Gastrocnemius medialis (tissue), 4 donors: ENCODE results near the gene SF3B3. TPM values are rescaled to one million over a fixed set of nuclear protein-coding genes. Genes with fewer than 3 reads are reported as not detected.

ENCODE experiments used
- ATAC-seq, 2 donors: fragments of 150-250 bp; one replicate each; pipeline ENCODE4 v1.9.1; 2016
- DNase-seq, 2 donors: peaks; one replicate each; pipeline ENCODE4 v3.0.0-alpha.2; 2019
- H3K27ac ChIP-seq, 4 donors: fragments of 200-600 bp; sonication (generic); 1 replicate in 1 of 4; 2 replicates in 3 of 4; pipeline ENCODE4 v1.5.1; 2016 to 2018; ENCODE audit warnings: mild to moderate bottlenecking in 2 of 4, moderate library complexity in 1 of 4
- H3K27me3 ChIP-seq, 3 donors: fragments of 200-600 bp; sonication (generic) in 2 of 3; 1 replicate in 1 of 3; 2 replicates in 2 of 3; pipeline versions ENCODE4 v1.5.1 to v1.6.0; 2016 to 2019; ENCODE audit warnings: mild to moderate bottlenecking in 1 of 3, moderate library complexity in 1 of 3
- H3K36me3 ChIP-seq, 2 donors: fragments of 200-600 bp; sonication (generic) in 1 of 2; one replicate each; pipeline ENCODE4 v1.5.1; 2017 to 2018
- H3K4me1 ChIP-seq, 2 donors: fragments of 200-600 bp; sonication (generic) in 1 of 2; one replicate each; pipeline ENCODE4 v1.5.1; 2016 to 2017; ENCODE audit warnings: mild to moderate bottlenecking in 2 of 2
- H3K4me3 ChIP-seq, 4 donors: fragments of 200-600 bp; sonication (generic) in 3 of 4; 1 replicate in 1 of 4; 2 replicates in 3 of 4; pipeline ENCODE4 v1.5.1; 2016 to 2019; ENCODE audit warnings: mild to moderate bottlenecking in 2 of 4
- H3K9me3 ChIP-seq, 3 donors: fragments of 200-600 bp; sonication (generic) in 2 of 3; 1 replicate in 1 of 3; 2 replicates in 2 of 3; pipeline ENCODE4 v1.5.1; 2016 to 2019
- CTCF ChIP-seq, 5 experiments: fragments of 450-650 bp in 3 of 5; fragments of 200-600 bp in 2 of 5; sonication (generic) in 2 of 5; IDR thresholded peaks in 4 of 5; conservative IDR thresholded peaks in 1 of 5; 1 replicate in 4 of 5; 2 replicates in 1 of 5; pipeline ENCODE4 v1.5.1; 2016 to 2019; ENCODE audit warnings: antibody characterized with exemption in 5 of 5, mild to moderate bottlenecking in 3 of 5, moderate library complexity in 3 of 5
- POLR2A ChIP-seq, 2 donors: fragments of 450-650 bp; IDR thresholded peaks; one replicate each; pipeline ENCODE4 v1.6.1; 2017; ENCODE audit warnings: antibody characterized with exemption in 2 of 2, mild to moderate bottlenecking in 2 of 2, moderate library complexity in 2 of 2
- in situ Hi-C, 4 donors: fragments of 200-750 bp; cut with MboI; loops; one replicate each; pipeline versions ENCODE4 v1.15.0 to v1.8.0; 2017; ENCODE audit warnings: low sequenced_read_pairs in 4 of 4
- intact Hi-C: fragments of 100-400 bp; cut with DNase I; formaldehyde crosslinking; loops from one replicate; pipeline ENCODE4 v1.15.1; 2023; ENCODE audit warnings: low total_unique reads
- total RNA-seq, 4 donors: library from RNA; depleted of rRNA; stranded (reverse); fragments of >200 nt; gene quantifications; one replicate each; pipeline versions ENCODE4 v1.1.0 to v1.2.3, GENCODE V29; 2016

SF3B3 gene
- total RNA-seq, 4 donors from 2014 or later: 71.0 to 110 (median 97.2) TPM

- Histone ChIP-seq H3K4me1 (no peaks in the 10 kb centered on the region), H3K9me3 (no peaks in the 10 kb centered on the region), H3K27ac (no peak overlapping the region), H3K27me3 (no peaks in the 10 kb centered on the region), H3K36me3 (peaks cover 0 to 61% of the 10 kb centered on the region in 2 donors), H3K4me3 (no peak overlapping the region)
- intact Hi-C loops: no loop called here
- ATAC-seq (no peak), DNase-seq (no peak)
- in situ Hi-C loops: no loop called here
- no peak for TF ChIP-seq CTCF (IDR thresholded peaks at IDR 0.05 in 4 of 5, conservative IDR thresholded peaks at IDR 0.05 in 1 of 5)
- no peak for TF ChIP-seq POLR2A (IDR thresholded peaks at IDR 0.05)
Measured at GRCh38 chr16:70482624-70483023, 41.0 kb upstream of the SF3B3 start.

DNA sequence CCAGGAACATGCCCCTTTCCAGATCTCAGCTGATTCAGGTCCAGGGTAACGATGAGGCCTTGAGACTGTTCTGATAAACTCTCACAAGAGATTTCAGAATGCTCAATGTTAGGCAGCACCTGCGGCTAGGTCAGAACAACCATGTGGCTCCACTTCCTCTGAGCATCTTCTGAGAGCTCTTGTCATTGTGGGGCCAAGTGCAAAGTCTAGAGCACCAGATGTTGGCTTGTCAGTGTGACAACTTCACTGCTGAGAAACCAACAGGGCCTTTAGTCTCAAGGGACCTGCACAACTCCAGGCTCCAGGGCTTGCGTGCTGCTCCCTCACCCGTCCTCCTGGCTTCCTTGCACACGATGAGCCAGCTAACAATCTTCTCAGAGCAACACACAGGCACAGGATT lies 40.2 kb upstream of the SF3B3 start:
- H3K4me3 ChIP-seq: no peak overlapping the region
- peaks cover 0 to 67% of the 10 kb centered on the region in 2 donors for H3K36me3 ChIP-seq
- no peaks in the 10 kb centered on the region for H3K27me3 ChIP-seq
- H3K9me3 ChIP-seq: no peaks in the 10 kb centered on the region
- in situ Hi-C loops (no loop called here), intact Hi-C loops (no loop called here)
- no peak for DNase-seq
- H3K4me1 ChIP-seq: no peaks in the 10 kb centered on the region
- no peak for ATAC-seq
- no peak overlapping the region for H3K27ac ChIP-seq
- TF ChIP-seq CTCF (IDR thresholded peaks at IDR 0.05 in 4 of 5, conservative IDR thresholded peaks at IDR 0.05 in 1 of 5): no peak
- TF ChIP-seq POLR2A (IDR thresholded peaks at IDR 0.05): no peak

DNA sequence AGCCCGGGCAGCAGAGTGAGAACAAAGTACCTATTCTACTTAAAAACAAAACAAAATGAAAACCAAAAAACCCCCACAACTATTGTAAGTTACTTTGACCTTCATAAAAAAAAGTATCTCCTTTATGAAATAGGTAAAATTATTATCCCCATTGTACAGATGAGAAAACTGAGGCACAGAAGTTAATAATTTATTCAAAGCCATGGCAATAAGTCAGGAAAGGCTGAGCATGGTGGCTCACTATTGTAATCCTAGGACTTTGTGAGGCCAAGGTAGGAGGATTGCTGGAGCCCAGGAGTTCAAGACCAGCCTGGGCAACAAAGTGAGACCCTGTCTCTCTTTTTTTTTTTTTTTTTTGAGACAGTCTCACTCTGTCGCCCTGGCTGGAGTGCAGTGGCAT lies 38.7 kb upstream of the SF3B3 start:
- H3K27me3 ChIP-seq: no peaks in the 10 kb centered on the region
- TF ChIP-seq POLR2A (IDR thresholded peaks at IDR 0.05) (no peak), CTCF (IDR thresholded peaks at IDR 0.05 in 4 of 5, conservative IDR thresholded peaks at IDR 0.05 in 1 of 5) (no peak)
- H3K36me3 ChIP-seq: peaks cover 0 to 69% of the 10 kb centered on the region in 2 donors
- no peak overlapping the region for H3K27ac ChIP-seq
- DNase-seq (no peak), ATAC-seq (no peak)
- no peak overlapping the region for H3K4me3 ChIP-seq
- peaks cover 0 to 3% of the 10 kb centered on the region in 2 donors for H3K4me1 ChIP-seq
- in situ Hi-C loops: no loop called here
- intact Hi-C loops: no loop called here
- no peaks in the 10 kb centered on the region for H3K9me3 ChIP-seq

- Histone ChIP-seq H3K4me1 (peaks cover 8 to 12% of the 10 kb centered on the region in 2 donors), H3K27ac (peak overlapping the region; percentile 25 to 87 (median 74)), H3K9me3 (no peaks in the 10 kb centered on the region), H3K27me3 (no peaks in the 10 kb centered on the region), H3K4me3 (no peak overlapping the region), H3K36me3 (peaks cover 0 to 44% of the 10 kb centered on the region in 2 donors)
- DNase-seq (peak; percentile 84 to 85), ATAC-seq (peak; percentile 93 to 95)
- TF ChIP-seq POLR2A (IDR thresholded peaks at IDR 0.05): peak in 1 of 2 donors; percentile 36
- peak in 1 of 5 experiments; percentile 15 for TF ChIP-seq CTCF (IDR thresholded peaks at IDR 0.05 in 4 of 5, conservative IDR thresholded peaks at IDR 0.05 in 1 of 5)
- intact Hi-C loops (no loop called here), in situ Hi-C loops (no loop called here)
Measured at GRCh38 chr16:70490261-70490660, 33.4 kb upstream of the SF3B3 start.

GRCh38 chr16:70493802-70494201 lies 29.8 kb upstream of the SF3B3 start:
- ATAC-seq (peak in 1 of 2 donors; percentile 41), DNase-seq (no peak)
- peaks cover 8 to 12% of the 10 kb centered on the region in 2 donors for H3K4me1 ChIP-seq
- H3K4me3 ChIP-seq: no peak overlapping the region
- TF ChIP-seq POLR2A (IDR thresholded peaks at IDR 0.05) (no peak), CTCF (IDR thresholded peaks at IDR 0.05 in 4 of 5, conservative IDR thresholded peaks at IDR 0.05 in 1 of 5) (no peak)
- intact Hi-C loops (no loop called here), in situ Hi-C loops (no loop called here)
- H3K36me3 ChIP-seq: peaks cover 4 to 46% of the 10 kb centered on the region in 2 donors
- H3K27ac ChIP-seq: peak overlapping the region in 3 of 4 donors; percentile 38 to 60 (median 44)
- H3K27me3 ChIP-seq: no peaks in the 10 kb centered on the region
- H3K9me3 ChIP-seq: no peaks in the 10 kb centered on the region
